Lung (tissue), 16 donors: ENCODE results near the gene EI24. TPM values are rescaled to one million over a fixed set of nuclear protein-coding genes. Genes with fewer than 3 reads are reported as not detected.

Experiments
- ATAC-seq: fragments of 200-7000 bp; cut with Tn5 transposase; one replicate; pipeline ENCODE4 v1.9.1; 2020; ENCODE audit warnings: moderate number of reproducible peaks; ENCODE audit not compliant: insufficient read depth, low FRiP score
- DNase-seq, 3 donors: peaks; one replicate each; pipeline ENCODE4 v3.0.0-alpha.2; 2013 to 2017
- H3K27ac ChIP-seq, 2 donors: one replicate each; pipeline ENCODE4 v1.5.1; 2013; ENCODE audit warnings: mild to moderate bottlenecking in 2 of 2, moderate library complexity in 2 of 2, control low read depth in 1 of 2, inconsistent platforms in 1 of 2, low read depth in 1 of 2, low read length in 1 of 2
- H3K27me3 ChIP-seq, 3 donors: one replicate each; pipeline ENCODE4 v1.5.1; 2013; ENCODE audit warnings: low read length in 2 of 3; ENCODE audit not compliant: control insufficient read depth in 3 of 3, insufficient read depth in 3 of 3
- H3K36me3 ChIP-seq, 4 donors: one replicate each; pipeline ENCODE4 v1.5.1; 2013; ENCODE audit warnings: low read length in 4 of 4, mild to moderate bottlenecking in 1 of 4, moderate library complexity in 1 of 4; ENCODE audit not compliant: control insufficient read depth in 4 of 4, insufficient read depth in 4 of 4
- H3K4me1 ChIP-seq, 5 donors: one replicate each; pipeline ENCODE4 v1.5.1; 2013; ENCODE audit warnings: low read length in 5 of 5, mild to moderate bottlenecking in 2 of 5, moderate library complexity in 1 of 5; ENCODE audit not compliant: control insufficient read depth in 5 of 5, insufficient read depth in 5 of 5
- H3K4me3 ChIP-seq: one replicate; pipeline ENCODE4 v1.5.1; 2013; ENCODE audit warnings: mild to moderate bottlenecking, control low read depth, moderate library complexity
- H3K9ac ChIP-seq, 2 donors: one replicate each; pipeline ENCODE4 v1.5.1; 2013; ENCODE audit warnings: low read length in 2 of 2, control low read depth in 1 of 2; ENCODE audit not compliant: insufficient read depth in 1 of 2
- H3K9me3 ChIP-seq, 4 donors: one replicate each; pipeline ENCODE4 v1.5.1; 2013; ENCODE audit warnings: low read length in 3 of 4, mild to moderate bottlenecking in 1 of 4, moderate library complexity in 1 of 4; ENCODE audit not compliant: control insufficient read depth in 4 of 4, insufficient read depth in 3 of 4
- WGBS, 2 donors: extraction: QIAGEN DNeasy Blood & Tissue Kit; methylation state at CpG; one replicate each; pipeline ENCODE4 v1.1.7; 2013; 5-methylcytosine and 5-hydroxymethylcytosine counted together
- long read RNA-seq, 5 donors: transcript quantifications; one replicate each; lab custom pipeline, GENCODE V29; 2026
- polyA plus RNA-seq, 2 donors: library from polyadenylated mRNA; stranded (reverse); fragments of 200-250 nt; gene quantifications; one replicate each; pipeline ENCODE4 v1.2.1, GENCODE V29; 2013
- total RNA-seq, 2 donors: library from RNA; depleted of rRNA in 1 of 2; stranded (reverse); fragments of >200 nt in 1 of 2; gene quantifications; one replicate each; pipeline ENCODE4 v1.2.1, GENCODE V29; 2014 to 2021
- TF ChIP-seq, protein P1 (sequence below): IDR thresholded peaks from 2 replicates; pipeline ENCODE4 v1.5.1; 2012; ENCODE audit warnings: mild to moderate bottlenecking; ENCODE audit errors: control extremely low read depth, extremely low read depth
- donor health status: control.
- donor health status: control.
- donor health status: Bipolar disorder and iron deficiency.
- donor health status: healthy.
- donor health status: DM: yes; HTN: yes; CAD: no.

The EI24 gene
- total RNA-seq = 10 to 100 TPM; 63.6 to 71.1 TPM
- 10 to 100 TPM; 36.7 to 84.8 TPM for polyA plus RNA-seq
- long read RNA-seq, donor 1, transcript EI24-201 (11 exons, 2,455 nt) = major isoform, 29 of 37 reads
- long read RNA-seq, donor 1, partial matches to known transcripts = 7 of 37 reads
- long read RNA-seq, donor 1, other reads (novel, unspliced or antisense) = 0 of 37 reads
- long read RNA-seq, donor 2, transcript EI24-201 (11 exons, 2,455 nt) = major isoform, 5 of 6 reads
- long read RNA-seq, donor 2, partial matches to known transcripts = 0 of 6 reads
- long read RNA-seq, donor 2, other reads (novel, unspliced or antisense) = 0 of 6 reads
- long read RNA-seq, donor 3, transcript EI24-201 (11 exons, 2,455 nt) = major isoform, 13 of 13 reads
- long read RNA-seq, donor 3, partial matches to known transcripts = 0 of 13 reads
- long read RNA-seq, donor 3, other reads (novel, unspliced or antisense) = 0 of 13 reads
- long read RNA-seq, donor 4, transcript EI24-201 (11 exons, 2,455 nt) = major isoform, 11 of 47 reads
- long read RNA-seq, donor 4, partial matches to known transcripts = 33 of 47 reads
- long read RNA-seq, donor 4, other reads (novel, unspliced or antisense) = 0 of 47 reads
- long read RNA-seq, donor 5, transcript EI24-201 (11 exons, 2,455 nt) = major isoform, 41 of 55 reads
- long read RNA-seq, donor 5, partial matches to known transcripts = 12 of 55 reads
- long read RNA-seq, donor 5, other reads (novel, unspliced or antisense) = 0 of 55 reads

DNA sequence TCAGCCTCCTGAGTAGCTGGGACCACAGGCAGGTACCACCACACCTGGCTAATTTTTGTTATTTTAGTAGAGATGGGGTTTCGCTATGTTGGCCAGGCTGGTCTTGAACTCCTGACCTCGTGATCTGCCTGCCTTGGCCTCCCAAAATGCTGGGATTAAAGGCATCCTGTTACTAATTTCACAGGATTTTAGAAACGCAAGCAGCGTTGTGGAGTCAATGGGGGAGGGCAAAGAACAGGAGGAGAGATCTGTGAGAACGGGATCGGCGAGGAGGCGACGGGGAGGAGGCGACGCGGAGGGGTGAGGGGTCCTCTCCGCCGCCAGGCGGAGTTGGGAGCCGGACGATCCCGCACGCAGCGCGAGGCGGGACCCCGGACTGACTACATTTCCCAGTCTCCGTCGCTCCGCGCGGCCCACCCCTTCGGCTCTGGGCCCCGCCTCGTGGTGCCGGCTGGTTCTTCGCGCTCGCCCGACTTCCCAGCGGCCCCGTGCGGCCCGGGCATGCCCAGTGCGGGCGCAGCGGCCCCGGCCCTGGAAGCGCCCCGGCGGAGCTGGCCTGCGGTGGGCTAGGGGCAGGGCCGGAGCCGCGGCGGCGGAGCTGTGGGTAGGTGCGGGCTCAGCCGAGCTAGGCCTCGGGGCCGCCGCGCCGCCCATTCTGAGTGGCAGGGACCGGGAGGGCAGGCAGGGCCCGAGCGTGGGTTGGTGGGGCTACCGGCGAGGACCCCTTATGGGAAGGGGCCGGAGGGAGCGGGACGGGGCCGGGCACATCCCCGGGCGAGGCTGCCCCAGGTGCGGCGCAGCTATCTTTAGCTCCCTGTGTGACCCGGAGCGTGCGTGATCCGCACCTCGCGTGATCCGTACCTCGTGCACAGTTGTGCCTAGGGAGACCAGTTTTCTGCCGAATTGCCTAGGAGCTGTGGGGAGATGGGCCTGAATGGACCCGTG lies at the start of gene EI24:
EI24 (plus strand) TSS at position 508 of the 945 bp plus-strand sequence. CDS start 3,051 bp downstream, outside the sequence.
- WGBS, 2 donors = 1 to 2% methylated on average over 67 to 83 of the region's 83 CpGs
- Histone ChIP-seq H3K4me1 (peaks cover 4 to 11% (median 9%) of the 10 kb centered on the region in 5 donors), H3K9ac (peak within 1 kb of the TSS; percentile 81 to 85), H3K36me3 (peaks cover 0 to 11% (median 3%) of the 10 kb centered on the region in 4 donors), H3K27me3 (no peaks in the 10 kb centered on the region), H3K4me3 (peak within 1 kb of the TSS; percentile 98), H3K9me3 (no peaks in the 10 kb centered on the region), H3K27ac (peak within 1 kb of the TSS; percentile 93 to 94)
- TF ChIP-seq, protein P1, sequence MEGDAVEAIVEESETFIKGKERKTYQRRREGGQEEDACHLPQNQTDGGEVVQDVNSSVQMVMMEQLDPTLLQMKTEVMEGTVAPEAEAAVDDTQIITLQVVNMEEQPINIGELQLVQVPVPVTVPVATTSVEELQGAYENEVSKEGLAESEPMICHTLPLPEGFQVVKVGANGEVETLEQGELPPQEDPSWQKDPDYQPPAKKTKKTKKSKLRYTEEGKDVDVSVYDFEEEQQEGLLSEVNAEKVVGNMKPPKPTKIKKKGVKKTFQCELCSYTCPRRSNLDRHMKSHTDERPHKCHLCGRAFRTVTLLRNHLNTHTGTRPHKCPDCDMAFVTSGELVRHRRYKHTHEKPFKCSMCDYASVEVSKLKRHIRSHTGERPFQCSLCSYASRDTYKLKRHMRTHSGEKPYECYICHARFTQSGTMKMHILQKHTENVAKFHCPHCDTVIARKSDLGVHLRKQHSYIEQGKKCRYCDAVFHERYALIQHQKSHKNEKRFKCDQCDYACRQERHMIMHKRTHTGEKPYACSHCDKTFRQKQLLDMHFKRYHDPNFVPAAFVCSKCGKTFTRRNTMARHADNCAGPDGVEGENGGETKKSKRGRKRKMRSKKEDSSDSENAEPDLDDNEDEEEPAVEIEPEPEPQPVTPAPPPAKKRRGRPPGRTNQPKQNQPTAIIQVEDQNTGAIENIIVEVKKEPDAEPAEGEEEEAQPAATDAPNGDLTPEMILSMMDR = peak; percentile 25
- ATAC-seq (peak; percentile 99), DNase-seq (peak; percentile 94 to 96 (median 94))

DNA sequence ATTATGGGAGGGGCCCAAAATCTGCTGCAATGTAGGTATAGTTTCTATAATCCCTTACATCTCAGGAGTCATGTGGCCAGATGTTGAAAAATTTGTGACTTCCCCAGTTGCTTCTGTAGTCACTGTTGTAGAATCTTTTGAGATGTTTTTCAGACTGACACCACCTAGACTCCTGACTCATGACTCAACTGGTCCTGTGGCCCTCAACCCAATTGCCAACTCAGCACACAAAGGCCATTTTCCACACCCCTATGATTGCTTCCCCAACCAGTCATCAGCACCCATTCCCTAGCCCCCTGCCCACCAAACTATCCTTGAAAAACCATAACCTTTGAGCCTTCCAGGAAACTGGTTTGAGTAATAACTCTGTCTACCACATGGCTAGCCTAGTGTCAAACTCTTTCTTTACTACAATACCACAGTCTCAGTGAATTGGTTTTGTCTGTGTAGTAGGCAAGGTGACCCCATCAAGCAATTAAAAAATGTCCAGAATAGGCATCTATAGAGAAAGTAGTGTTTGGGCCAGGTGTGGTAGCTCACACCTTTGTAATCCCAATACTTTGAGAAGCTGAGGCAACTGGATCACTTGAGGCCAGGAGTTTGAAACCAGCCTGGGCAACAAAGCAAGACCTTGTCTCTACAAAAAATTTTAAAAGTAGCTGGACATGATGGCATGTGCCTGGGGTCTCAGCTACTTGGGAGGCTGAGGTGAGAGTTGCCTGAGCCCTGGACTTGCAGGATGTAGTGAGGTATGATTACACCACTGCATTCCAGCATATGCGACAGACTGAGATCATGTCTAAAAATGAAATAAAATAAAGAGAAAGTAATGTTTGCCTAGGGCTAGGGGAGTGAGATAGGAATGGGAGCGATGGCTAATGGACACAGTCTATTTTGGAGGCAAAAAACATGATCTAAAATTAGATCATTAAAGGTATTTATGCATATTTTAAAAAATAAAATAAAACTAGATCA lies 49.1 kb upstream of the EI24 start:
- Histone ChIP-seq H3K27me3 (no peaks in the 10 kb centered on the region), H3K36me3 (no peaks in the 10 kb centered on the region), H3K9me3 (peaks cover 0 to 5% (median 1%) of the 10 kb centered on the region in 4 donors), H3K9ac (no peak overlapping the region), H3K27ac (no peak overlapping the region), H3K4me3 (no peak overlapping the region), H3K4me1 (peaks cover 0 to 5% (median 0%) of the 10 kb centered on the region in 5 donors)
- DNase-seq (no peak), ATAC-seq (no peak)
- TF ChIP-seq, protein P1 = no peak
- WGBS, 2 donors = 94% methylated on average over 2 of the region's 2 CpGs

DNA sequence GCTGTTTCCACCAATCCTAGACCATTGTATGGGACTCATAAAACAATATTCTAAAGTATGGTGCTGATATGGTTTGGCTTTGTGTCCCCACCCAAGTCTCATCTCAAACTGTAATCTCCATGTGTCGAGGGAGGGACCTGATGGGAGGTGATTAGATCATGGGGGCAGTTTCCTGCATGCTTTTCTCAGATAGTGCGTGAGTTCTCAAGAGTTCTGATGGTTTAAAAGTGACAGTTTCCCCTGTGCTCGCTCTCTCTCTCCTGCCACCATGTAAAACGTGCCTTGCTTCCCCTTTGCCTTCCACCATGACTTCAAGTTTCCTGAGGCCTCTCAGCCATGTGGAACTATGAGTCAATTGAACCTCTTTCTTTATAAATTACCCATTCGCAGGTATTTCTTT lies 44.0 kb upstream of the EI24 start:
- Histone ChIP-seq H3K27me3 (no peaks in the 10 kb centered on the region), H3K36me3 (no peaks in the 10 kb centered on the region), H3K4me1 (no peaks in the 10 kb centered on the region), H3K9ac (no peak overlapping the region), H3K4me3 (no peak overlapping the region), H3K27ac (no peak overlapping the region), H3K9me3 (no peaks in the 10 kb centered on the region)
- ATAC-seq (no peak), DNase-seq (no peak)
- WGBS, 2 donors = 71 to 76% methylated on average over 5 of the region's 5 CpGs
- TF ChIP-seq, protein P1 = no peak
